Ovary (tissue), 3 donors: ENCODE measurements around the gene GRID1.

Experiments used
- POLR2A ChIP-seq: fragments of 450-650 bp; IDR thresholded peaks from one replicate; pipeline ENCODE4 v1.6.1; 2017; ENCODE audit warnings: antibody characterized with exemption, mild to moderate bottlenecking, moderate library complexity
- TF ChIP-seq, protein P1 (sequence below), 3 donors: fragments of 450-650 bp in 2 of 3; fragments of 200-600 bp in 1 of 3; IDR thresholded peaks; one replicate each; pipeline versions ENCODE4 v1.5.1 to v1.8.0; 2016 to 2022; ENCODE audit warnings: antibody characterized with exemption in 3 of 3, mild to moderate bottlenecking in 1 of 3
- donor health status: DM: no; HTN: no; CAD: no.

DNA sequence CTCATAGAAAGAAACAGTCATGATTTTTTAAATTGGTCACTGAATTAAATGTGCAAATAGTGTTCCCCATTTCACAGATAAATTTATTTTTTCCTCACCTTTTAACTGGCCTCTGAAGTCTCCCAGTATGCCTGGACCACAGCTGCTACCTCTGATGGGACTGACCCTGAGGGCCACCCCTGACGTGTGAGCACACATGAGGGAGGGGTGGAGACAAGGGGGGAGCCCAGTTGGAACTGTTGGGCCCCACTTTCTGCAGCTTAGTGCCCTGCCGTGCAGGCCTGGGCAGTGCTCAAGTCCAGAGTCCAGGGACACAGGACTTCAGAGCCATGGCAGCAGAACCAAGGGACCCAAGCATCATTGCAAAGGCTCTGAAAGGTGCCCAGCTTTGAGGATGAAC is 243.9 kb downstream of the GRID1 start:
- no peak for TF ChIP-seq POLR2A
- TF ChIP-seq, protein P1, sequence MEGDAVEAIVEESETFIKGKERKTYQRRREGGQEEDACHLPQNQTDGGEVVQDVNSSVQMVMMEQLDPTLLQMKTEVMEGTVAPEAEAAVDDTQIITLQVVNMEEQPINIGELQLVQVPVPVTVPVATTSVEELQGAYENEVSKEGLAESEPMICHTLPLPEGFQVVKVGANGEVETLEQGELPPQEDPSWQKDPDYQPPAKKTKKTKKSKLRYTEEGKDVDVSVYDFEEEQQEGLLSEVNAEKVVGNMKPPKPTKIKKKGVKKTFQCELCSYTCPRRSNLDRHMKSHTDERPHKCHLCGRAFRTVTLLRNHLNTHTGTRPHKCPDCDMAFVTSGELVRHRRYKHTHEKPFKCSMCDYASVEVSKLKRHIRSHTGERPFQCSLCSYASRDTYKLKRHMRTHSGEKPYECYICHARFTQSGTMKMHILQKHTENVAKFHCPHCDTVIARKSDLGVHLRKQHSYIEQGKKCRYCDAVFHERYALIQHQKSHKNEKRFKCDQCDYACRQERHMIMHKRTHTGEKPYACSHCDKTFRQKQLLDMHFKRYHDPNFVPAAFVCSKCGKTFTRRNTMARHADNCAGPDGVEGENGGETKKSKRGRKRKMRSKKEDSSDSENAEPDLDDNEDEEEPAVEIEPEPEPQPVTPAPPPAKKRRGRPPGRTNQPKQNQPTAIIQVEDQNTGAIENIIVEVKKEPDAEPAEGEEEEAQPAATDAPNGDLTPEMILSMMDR (IDR thresholded peaks at IDR 0.05): no peak
